ENCODE data around the gene CCT6B. TPM values are rescaled to one million over a fixed set of nuclear protein-coding genes. Genes with fewer than 3 reads are reported as not detected.
A peak's percentile ranks its signal among the peaks of the same experiment; 100 is the strongest.

The CCT6B gene
- total and polyA plus RNA-seq, 9 of the 15 experiments (the other 6 are each of a cell fraction or from before 2014, with no cell fraction given): 0.25 to 0.91 (median 0.58) TPM

- TF ChIP-seq, protein P1, sequence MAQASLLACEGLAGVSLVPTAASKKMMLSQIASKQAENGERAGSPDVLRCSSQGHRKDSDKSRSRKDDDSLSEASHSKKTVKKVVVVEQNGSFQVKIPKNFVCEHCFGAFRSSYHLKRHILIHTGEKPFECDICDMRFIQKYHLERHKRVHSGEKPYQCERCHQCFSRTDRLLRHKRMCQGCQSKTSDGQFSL (CRISPR knock-in tag; IDR thresholded peaks at IDR 0.05): no peak
- TF ChIP-seq, protein P1 (tag; IDR thresholded peaks at IDR 0.05): no peak
- TF ChIP-seq RAD51 (IDR thresholded peaks at IDR 0.05; ENCODE audit: borderline replicate concordance, low read depth) (peak; percentile 81), NCOA1 (IDR thresholded peaks at IDR 0.05; ENCODE audit: low read depth) (no peak), ZNF175 (CRISPR knock-in tag; IDR thresholded peaks at IDR 0.05; ENCODE audit: low read depth) (no peak), NR2C2 (CRISPR knock-in tag; IDR thresholded peaks at IDR 0.05) (no peak), NR2C2 (tag; IDR thresholded peaks at IDR 0.05) (no peak), ZFP1 (CRISPR knock-in tag; IDR thresholded peaks at IDR 0.05) (no peak), ZKSCAN8 (CRISPR knock-in tag; IDR thresholded peaks at IDR 0.05) (no peak), IFI16 (CRISPR knock-in tag; IDR thresholded peaks at IDR 0.05) (no peak), HMGN3 (IDR thresholded peaks at IDR 0.05; ENCODE audit: borderline replicate concordance, extremely low read depth, insufficient read length, low read depth, low read length) (no peak), GATAD2A (IDR thresholded peaks at IDR 0.05) (no peak), FOXJ2 (tag; IDR thresholded peaks at IDR 0.05) (no peak), DEAF1 (CRISPR knock-in tag; IDR thresholded peaks at IDR 0.05) (no peak), CBFA2T2 (conservative IDR thresholded peaks at IDR 0.05) (0 out of 2 replicates have a peak, but pooled peaks have one; percentile 18)
- TF ChIP-seq, protein P2, sequence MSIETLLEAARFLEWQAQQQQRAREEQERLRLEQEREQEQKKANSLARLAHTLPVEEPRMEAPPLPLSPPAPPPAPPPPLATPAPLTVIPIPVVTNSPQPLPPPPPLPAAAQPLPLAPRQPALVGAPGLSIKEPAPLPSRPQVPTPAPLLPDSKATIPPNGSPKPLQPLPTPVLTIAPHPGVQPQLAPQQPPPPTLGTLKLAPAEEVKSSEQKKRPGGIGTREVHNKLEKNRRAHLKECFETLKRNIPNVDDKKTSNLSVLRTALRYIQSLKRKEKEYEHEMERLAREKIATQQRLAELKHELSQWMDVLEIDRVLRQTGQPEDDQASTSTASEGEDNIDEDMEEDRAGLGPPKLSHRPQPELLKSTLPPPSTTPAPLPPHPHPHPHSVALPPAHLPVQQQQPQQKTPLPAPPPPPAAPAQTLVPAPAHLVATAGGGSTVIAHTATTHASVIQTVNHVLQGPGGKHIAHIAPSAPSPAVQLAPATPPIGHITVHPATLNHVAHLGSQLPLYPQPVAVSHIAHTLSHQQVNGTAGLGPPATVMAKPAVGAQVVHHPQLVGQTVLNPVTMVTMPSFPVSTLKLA (conservative IDR thresholded peaks at IDR 0.05): peak; percentile 99 to 100
- TF ChIP-seq, protein P3, sequence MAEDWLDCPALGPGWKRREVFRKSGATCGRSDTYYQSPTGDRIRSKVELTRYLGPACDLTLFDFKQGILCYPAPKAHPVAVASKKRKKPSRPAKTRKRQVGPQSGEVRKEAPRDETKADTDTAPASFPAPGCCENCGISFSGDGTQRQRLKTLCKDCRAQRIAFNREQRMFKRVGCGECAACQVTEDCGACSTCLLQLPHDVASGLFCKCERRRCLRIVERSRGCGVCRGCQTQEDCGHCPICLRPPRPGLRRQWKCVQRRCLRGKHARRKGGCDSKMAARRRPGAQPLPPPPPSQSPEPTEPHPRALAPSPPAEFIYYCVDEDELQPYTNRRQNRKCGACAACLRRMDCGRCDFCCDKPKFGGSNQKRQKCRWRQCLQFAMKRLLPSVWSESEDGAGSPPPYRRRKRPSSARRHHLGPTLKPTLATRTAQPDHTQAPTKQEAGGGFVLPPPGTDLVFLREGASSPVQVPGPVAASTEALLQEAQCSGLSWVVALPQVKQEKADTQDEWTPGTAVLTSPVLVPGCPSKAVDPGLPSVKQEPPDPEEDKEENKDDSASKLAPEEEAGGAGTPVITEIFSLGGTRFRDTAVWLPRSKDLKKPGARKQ (CRISPR knock-in tag; IDR thresholded peaks at IDR 0.05): no peak
- TF ChIP-seq, protein P4, sequence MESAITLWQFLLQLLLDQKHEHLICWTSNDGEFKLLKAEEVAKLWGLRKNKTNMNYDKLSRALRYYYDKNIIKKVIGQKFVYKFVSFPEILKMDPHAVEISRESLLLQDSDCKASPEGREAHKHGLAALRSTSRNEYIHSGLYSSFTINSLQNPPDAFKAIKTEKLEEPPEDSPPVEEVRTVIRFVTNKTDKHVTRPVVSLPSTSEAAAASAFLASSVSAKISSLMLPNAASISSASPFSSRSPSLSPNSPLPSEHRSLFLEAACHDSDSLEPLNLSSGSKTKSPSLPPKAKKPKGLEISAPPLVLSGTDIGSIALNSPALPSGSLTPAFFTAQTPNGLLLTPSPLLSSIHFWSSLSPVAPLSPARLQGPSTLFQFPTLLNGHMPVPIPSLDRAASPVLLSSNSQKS (CRISPR knock-in tag; IDR thresholded peaks at IDR 0.05): no peak
Measured at GRCh38 chr17:34980353-34980680, 19.1 kb upstream of the CCT6B start, which contains the start of gene LIG3 (continued).
